RCC 7860 (cell line): ENCODE data around the gene MAPKAP1.

Source experiments
- DNase-seq: peaks from one replicate; pipeline ENCODE4 v3.0.0-alpha.2; 2015; ENCODE audit warnings: low spot score
- FAIRE-seq: peaks from 2 replicates; lab custom pipeline; 2012; peaks lifted over from hg19 to GRCh38; lab: Jason Lieb, UNC

Gene MAPKAP1

DNA sequence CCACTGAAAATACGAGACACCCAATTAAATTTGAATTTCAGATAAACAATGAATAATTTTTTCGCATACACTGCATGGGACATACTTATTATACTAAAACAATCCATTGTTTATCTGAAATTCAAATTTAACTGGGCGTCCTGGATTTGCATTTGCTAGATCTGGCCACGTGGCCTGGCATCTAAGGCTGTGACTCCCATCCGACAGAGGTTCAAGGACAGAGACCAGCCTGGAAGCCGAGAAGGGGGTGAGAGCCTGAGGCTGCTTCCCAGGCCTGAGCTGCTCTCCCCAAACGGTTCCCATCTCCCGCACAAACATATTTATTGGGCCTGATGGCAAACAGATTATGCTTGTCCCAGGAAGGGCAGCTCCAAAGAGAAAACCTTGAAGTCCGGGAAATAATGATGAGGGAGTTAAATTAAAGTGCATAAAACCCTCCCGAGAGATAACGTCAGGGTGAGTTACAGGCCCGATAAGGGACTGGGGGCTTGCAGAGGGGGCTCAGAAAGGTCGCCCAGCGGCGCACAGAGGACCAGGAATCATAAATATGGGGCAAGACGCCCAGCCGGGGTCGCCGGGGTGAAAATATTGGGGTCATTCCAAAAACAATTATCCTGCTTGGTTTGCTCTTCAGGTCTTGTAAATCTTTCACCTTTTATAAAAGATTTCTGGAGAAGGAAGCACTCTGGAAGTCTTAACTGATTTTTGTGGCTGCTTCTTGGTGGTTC lies 281.7 kb downstream of the MAPKAP1 start:
- FAIRE-seq: no peak
- no peak for DNase-seq

DNA sequence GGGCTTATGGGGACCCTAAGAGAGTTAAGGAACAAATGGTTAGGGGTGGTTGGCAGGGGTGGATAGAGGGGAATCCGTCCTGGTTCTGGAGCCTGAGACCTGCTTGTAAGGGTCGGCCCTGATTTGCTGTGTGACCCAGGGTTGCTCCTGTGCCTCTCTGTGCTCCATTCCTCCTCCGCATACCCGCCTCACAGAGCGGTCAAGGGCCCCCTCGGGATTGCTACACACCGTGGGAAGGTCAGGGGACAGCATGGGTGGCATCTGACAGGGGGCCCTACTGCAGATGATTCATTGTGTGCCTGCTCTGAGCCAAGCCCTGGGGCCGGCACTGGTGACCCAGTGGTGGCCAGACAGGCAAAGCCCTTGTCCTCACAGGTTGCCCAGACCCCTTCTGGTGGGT lies 283.0 kb downstream of the MAPKAP1 start:
- FAIRE-seq: no peak

DNA sequence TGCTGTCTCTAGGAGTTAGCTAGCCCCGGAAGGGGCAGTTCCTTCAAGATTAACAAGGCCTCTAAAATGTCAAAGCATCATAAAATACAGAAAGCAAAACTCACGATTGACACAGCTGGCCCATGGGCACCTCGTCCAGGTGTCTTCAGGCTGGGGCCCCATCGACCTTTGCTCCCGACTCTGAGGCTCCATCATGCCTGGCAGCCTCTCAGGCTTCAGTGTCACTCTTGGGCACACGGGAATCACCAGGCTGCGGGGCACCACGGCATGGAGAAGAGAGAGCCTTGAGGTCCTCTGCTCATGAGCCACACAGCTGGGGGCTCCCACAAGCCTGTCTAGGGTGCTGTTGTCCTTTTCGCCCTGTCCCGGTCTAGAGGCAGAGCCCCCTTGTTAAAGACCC lies 284.2 kb downstream of the MAPKAP1 start:
- FAIRE-seq (no peak), DNase-seq (no peak)

More for the DNA sequence above, 283.0 kb downstream of the MAPKAP1 start:
- DNase-seq: no peak

- no peak for FAIRE-seq
- DNase-seq: no peak
Observed at GRCh38 chr9:125421591-125422181, 285.3 kb downstream of the MAPKAP1 start.

GRCh38 chr9:125421166-125421565 lies 285.8 kb downstream of the MAPKAP1 start:
- FAIRE-seq (no peak), DNase-seq (no peak)

GRCh38 chr9:125418404-125418803 lies 288.6 kb downstream of the MAPKAP1 start:
- no peak for DNase-seq
- FAIRE-seq: no peak

DNA sequence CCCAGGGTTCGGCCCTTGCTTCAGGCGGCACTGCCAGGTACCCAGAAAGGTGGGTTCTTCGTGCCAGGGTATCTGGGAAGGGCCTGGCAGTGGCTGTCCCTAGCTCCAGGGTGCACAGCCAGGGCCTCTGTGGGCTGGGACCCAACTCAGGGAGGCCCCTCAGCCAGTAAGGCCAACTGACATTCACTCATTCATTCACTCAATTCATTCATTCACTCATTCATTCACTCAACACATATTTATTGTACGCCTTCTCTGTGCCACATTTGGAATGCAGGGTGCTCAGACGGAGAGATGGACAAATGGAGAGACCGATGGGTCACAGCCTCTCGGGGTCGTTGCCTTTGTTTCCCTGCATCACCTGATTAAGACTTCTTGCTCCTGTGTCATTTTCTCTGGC lies 290.5 kb downstream of the MAPKAP1 start:
- no peak for DNase-seq
- no peak for FAIRE-seq

GRCh38 chr9:125415583-125416460 lies 291.2 kb downstream of the MAPKAP1 start:
- DNase-seq (no peak), FAIRE-seq (no peak)

DNA sequence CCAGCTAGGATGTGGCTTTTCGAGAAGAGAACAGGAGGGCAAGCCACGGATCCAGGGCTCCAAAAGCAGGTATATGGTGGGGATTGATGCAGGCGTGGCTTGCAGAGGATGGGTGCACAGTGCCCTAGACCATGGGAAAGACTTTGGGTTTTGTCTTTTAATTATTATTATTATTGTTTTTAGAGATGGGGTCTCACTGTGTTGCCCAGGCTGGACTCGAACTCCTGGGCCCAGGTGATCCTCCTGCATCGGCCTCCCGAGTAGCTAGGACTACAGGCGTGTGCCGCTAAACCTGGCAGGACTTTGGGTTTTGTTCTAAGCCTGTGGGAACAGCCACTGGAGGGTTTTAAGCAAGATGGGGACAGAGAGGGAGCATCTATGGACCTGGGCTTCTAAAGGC lies 293.4 kb downstream of the MAPKAP1 start:
- no peak for DNase-seq
- no peak for FAIRE-seq

- DNase-seq: no peak
- no peak for FAIRE-seq
Observed at GRCh38 chr9:125412166-125412565, 294.8 kb downstream of the MAPKAP1 start.

DNA sequence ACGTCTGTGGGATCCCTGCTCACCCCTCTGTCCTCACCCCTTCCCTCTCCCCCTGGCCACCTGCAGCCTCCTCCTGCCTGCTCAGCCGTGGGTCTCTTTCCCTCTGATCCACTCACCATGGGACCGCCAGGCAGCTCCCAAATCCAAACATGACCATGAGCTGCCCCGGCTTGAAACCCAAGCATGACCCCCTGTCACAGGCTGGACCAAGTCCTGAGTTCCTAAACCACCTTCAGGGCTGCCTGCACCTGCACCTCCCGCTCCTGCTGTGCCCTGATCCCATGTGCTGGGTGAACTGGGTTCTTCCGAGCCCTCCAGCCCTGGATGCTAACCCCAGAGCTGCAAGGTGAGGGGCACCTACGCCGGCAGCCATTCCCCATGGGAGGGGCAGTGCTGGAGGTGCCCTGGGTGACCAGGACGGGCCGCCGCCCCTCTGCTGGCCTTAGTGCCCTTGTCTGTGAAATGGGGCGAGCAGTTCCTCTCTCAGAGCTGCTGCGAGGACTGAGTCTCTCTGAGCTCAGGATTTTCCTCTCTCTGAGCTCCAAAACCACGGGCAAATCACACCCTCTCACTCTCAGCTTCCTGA lies 295.7 kb downstream of the MAPKAP1 start:
- no peak for DNase-seq
- no peak for FAIRE-seq

DNA sequence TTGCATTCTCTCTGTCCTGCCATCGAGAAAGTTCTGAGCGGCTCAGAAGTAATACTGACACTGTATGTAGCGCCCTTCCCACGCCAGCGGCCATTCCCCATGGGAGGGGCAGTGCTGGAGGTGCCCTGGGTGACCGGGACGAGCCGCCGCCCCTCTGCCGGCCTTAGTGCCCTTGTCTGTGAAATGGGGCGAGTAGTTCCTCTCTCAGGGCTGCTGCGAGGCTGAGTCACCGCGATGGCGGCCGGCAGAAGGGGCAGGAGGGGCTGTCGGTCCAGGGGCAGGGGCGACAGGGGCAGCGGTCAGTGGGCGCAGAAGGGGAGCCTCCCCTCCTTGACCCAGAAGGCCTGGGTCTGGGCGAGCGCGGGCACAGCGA lies 296.5 kb downstream of the MAPKAP1 start:
- no peak for FAIRE-seq
- DNase-seq: no peak

- DNase-seq: no peak
- no peak for FAIRE-seq
Observed at GRCh38 chr9:125409637-125410521, 297.1 kb downstream of the MAPKAP1 start.

GRCh38 chr9:125409217-125409636 lies 297.8 kb downstream of the MAPKAP1 start:
- no peak for DNase-seq
- no peak for FAIRE-seq

- FAIRE-seq: no peak
- DNase-seq: peak; percentile 42
Observed at GRCh38 chr9:125407974-125408900, 298.8 kb downstream of the MAPKAP1 start.

GRCh38 chr9:125407432-125407973 lies 299.5 kb downstream of the MAPKAP1 start:
- DNase-seq (no peak), FAIRE-seq (no peak)

GRCh38 chr9:125406810-125407087 lies 300.3 kb downstream of the MAPKAP1 start:
- no peak for DNase-seq
- no peak for FAIRE-seq

GRCh38 chr9:125405938-125406809 lies 300.8 kb downstream of the MAPKAP1 start:
- peak; percentile 96 for DNase-seq
- FAIRE-seq: peak; percentile 76
